Mucosa of rectum (tissue), 2 donors: ENCODE results near the gene MSI1.

Experiments used
- H3K27ac ChIP-seq, 2 donors: one replicate each; pipeline ENCODE4 v1.7.0; 2013; ENCODE audit warnings: inconsistent platforms in 2 of 2, low read depth in 2 of 2, low read length in 2 of 2
- H3K27me3 ChIP-seq, 2 donors: one replicate each; pipeline ENCODE4 v1.7.0; 2013; ENCODE audit warnings: low read length in 2 of 2; ENCODE audit not compliant: control insufficient read depth in 2 of 2, insufficient read depth in 2 of 2
- H3K36me3 ChIP-seq, 2 donors: one replicate each; pipeline ENCODE4 v1.7.0; 2013; ENCODE audit warnings: low read length in 2 of 2; ENCODE audit not compliant: control insufficient read depth in 2 of 2, insufficient read depth in 2 of 2
- H3K4me1 ChIP-seq, 2 donors: one replicate each; pipeline ENCODE4 v1.7.0; 2013; ENCODE audit warnings: low read length in 2 of 2, mild to moderate bottlenecking in 1 of 2; ENCODE audit not compliant: control insufficient read depth in 2 of 2, insufficient read depth in 2 of 2
- H3K4me3 ChIP-seq, 2 donors: one replicate each; pipeline ENCODE4 v1.7.0; 2013; ENCODE audit warnings: low read length in 2 of 2
- H3K9ac ChIP-seq, 2 donors: one replicate each; pipeline ENCODE4 v1.7.0; 2013; ENCODE audit warnings: low read length in 2 of 2, low read depth in 1 of 2, mild to moderate bottlenecking in 1 of 2
- H3K9me3 ChIP-seq, 2 donors: one replicate each; pipeline ENCODE4 v1.7.0; 2013; ENCODE audit warnings: low read length in 2 of 2; ENCODE audit not compliant: control insufficient read depth in 2 of 2
- donor health status: healthy.
- donor health status: Normal muscosa, but diverticular disease.

Gene MSI1

DNA sequence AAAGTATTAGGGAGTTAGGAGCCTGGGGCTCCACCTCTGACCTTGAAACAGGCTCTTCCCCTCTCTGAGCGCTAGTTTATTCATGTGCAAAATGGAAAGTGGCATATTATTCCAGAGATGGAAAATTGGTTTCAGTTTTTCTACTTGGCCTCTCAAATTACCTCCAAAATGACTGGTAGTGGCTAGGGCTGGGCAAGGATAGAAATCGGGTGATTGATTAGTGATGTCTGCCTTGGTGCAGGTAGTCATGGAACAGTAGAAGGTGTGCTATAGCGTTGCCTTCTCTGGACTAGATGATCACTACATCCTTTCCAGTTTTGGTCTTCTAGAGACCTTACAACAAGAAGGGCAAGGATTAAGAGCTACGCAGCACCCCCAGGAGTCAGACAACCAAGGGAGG, 8.6 kb upstream of the MSI1 start:
- peaks cover 0 to 3% of the 10 kb centered on the region in 2 donors for H3K27me3 ChIP-seq
- no peaks in the 10 kb centered on the region for H3K4me1 ChIP-seq
- no peak overlapping the region for H3K27ac ChIP-seq

DNA sequence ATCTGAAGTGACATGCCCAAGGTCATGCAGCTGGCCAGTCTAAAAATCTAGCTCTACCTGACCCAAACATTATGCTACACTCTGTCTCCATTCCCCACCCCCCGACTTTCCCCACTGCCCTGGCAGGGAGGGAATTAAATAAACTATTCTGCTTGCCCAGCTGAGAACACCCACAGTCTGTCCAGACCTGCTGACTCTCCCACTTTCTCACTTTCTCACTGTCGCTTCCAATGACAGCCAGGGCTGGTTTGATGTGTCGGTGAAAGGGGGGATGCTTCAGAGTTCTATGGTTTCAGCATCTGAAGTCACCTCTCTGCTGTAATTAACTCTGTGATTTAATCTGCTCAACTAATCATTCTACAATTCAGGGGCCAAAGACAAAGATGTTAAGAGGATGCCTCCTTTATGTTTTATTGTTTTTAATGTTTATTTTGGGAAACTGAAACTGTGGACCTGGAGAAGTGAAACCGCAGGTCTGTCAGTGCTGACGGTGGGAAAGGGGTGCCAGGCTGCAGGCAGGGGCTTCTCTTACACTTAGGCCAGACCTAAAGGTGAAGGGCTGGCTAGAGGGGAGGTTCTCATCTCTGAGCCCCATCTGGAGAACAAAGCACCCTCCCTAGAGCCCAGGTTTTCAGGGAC, 8.1 kb upstream of the MSI1 start:
- no peak overlapping the region for H3K4me3 ChIP-seq
- no peak overlapping the region for H3K9ac ChIP-seq
- peaks cover 0 to 4% of the 10 kb centered on the region in 2 donors for H3K27me3 ChIP-seq
- H3K9me3 ChIP-seq = no peaks in the 10 kb centered on the region
- no peaks in the 10 kb centered on the region for H3K4me1 ChIP-seq
- no peaks in the 10 kb centered on the region for H3K36me3 ChIP-seq
- H3K27ac ChIP-seq = no peak overlapping the region

More for the DNA sequence above, 8.6 kb upstream of the MSI1 start:
- Histone ChIP-seq H3K36me3 (no peaks in the 10 kb centered on the region), H3K9ac (no peak overlapping the region), H3K4me3 (no peak overlapping the region), H3K9me3 (no peaks in the 10 kb centered on the region)

DNA sequence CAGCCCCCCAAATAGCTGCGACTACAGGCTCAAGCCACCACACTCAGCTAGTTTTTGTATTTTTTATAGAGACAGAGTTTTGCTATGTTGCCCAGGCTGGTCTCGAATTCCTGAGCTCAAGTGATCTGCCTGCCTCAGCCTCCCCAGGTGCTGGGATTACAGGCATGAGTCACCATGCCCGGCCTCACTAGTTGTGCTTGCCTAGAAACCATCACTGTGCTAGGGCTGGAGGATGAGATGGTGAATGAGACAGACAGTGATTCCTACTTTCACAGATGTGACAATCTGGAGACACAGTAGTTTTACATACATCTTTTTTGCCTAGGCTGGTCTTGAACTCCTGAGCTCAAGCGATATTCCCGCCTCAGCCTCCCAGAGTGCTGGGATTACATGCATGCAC, 7.5 kb upstream of the MSI1 start:
- no peaks in the 10 kb centered on the region for H3K9me3 ChIP-seq
- H3K4me3 ChIP-seq = no peak overlapping the region
- peaks cover 4 to 7% of the 10 kb centered on the region in 2 donors for H3K27me3 ChIP-seq
- no peaks in the 10 kb centered on the region for H3K36me3 ChIP-seq
- H3K4me1 ChIP-seq = no peaks in the 10 kb centered on the region
- no peak overlapping the region for H3K9ac ChIP-seq
- no peak overlapping the region for H3K27ac ChIP-seq

DNA sequence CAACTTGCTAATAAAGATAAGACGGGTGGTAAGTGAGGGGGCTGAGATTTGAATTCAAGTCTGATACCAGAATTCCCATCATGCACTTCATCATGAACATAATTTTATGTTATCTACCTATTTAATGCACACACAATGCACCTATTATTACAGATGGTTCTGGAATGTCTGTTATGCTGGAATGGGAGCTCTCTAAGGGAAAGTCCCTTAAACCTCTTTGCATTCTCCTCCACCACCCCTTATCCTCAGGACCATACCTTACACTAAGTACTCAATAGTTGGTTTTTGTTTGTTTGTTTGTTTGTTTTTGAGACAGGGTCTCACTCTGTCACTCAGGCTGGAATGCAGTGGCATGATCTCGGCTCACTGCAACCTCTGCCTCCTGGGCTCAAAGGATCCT, 7.0 kb upstream of the MSI1 start:
- Histone ChIP-seq H3K4me1 (no peaks in the 10 kb centered on the region), H3K9me3 (no peaks in the 10 kb centered on the region), H3K9ac (no peak overlapping the region), H3K4me3 (no peak overlapping the region), H3K36me3 (no peaks in the 10 kb centered on the region), H3K27ac (no peak overlapping the region), H3K27me3 (peaks cover 7 to 11% of the 10 kb centered on the region in 2 donors)

DNA sequence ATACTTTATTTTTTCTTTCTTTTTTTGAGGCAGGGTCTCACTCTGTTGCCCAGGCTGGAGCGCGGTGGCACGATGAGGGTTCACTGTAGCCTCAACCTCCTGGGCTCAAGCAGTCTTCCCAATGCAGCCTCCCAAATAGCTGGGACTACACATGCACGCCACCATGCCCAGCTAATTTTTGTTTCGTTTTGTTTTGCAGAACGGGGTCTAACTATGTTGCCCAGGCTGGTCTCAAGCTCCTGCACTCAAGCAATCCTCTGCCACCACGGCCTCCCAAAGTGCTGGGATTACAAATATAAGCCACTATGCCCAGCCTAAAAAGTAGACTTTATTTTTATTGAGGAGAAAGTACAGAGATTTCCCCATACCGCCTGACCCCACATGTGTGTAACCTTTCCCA, 4.7 kb upstream of the MSI1 start:
- Histone ChIP-seq H3K9ac (no peak overlapping the region), H3K27ac (no peak overlapping the region), H3K4me3 (no peak overlapping the region), H3K36me3 (no peaks in the 10 kb centered on the region), H3K4me1 (no peaks in the 10 kb centered on the region), H3K27me3 (peaks cover 24 to 25% of the 10 kb centered on the region in 2 donors), H3K9me3 (no peaks in the 10 kb centered on the region)

DNA sequence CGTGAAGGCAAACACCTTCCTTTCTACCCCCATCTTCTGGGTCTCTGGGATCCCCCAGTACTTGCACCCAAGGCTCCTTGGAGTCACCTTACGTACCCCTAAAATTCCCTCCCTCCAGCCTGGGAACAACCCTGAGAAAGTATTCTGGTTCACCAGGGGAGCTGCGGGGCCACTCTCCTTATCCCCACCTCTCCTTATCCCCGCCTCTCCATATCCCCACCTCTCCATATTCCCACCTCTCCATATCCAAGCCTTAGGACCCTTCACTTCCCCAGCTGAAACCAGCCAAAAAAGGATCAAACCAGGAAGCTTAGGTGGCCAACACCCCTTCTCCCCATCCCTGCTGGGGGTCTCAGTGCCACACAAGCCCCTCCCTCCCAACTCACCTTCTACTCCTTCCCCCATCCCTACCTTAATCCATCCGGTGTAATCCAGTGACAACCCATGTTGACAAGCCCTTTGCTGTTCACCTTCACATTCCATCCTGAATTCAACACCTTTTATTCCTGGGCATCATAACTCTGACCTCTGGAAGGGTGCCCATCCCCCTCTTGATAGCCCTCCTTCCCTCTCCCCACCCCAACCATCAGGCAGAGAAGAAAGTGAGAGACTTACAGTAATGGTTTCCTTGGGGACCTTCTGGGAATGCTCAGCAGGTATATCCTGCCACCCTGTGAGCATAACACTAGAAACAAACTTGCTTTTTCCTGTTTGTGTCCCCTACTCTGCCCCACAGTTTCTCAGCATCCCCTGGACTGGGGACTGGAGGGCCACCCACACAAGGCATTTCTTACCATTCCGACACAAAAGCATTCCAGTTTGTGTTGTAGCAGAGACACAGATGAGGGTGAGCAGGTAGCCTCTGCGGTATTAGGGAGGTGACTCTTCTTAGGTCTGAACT, 1.6 kb upstream of the MSI1 start:
- Histone ChIP-seq H3K4me1 (peaks cover 17 to 21% of the 10 kb centered on the region in 2 donors), H3K9me3 (no peaks in the 10 kb centered on the region), H3K36me3 (no peaks in the 10 kb centered on the region), H3K9ac (no peak overlapping the region), H3K27me3 (peaks cover 24 to 25% of the 10 kb centered on the region in 2 donors), H3K4me3 (no peak overlapping the region), H3K27ac (no peak overlapping the region)

DNA sequence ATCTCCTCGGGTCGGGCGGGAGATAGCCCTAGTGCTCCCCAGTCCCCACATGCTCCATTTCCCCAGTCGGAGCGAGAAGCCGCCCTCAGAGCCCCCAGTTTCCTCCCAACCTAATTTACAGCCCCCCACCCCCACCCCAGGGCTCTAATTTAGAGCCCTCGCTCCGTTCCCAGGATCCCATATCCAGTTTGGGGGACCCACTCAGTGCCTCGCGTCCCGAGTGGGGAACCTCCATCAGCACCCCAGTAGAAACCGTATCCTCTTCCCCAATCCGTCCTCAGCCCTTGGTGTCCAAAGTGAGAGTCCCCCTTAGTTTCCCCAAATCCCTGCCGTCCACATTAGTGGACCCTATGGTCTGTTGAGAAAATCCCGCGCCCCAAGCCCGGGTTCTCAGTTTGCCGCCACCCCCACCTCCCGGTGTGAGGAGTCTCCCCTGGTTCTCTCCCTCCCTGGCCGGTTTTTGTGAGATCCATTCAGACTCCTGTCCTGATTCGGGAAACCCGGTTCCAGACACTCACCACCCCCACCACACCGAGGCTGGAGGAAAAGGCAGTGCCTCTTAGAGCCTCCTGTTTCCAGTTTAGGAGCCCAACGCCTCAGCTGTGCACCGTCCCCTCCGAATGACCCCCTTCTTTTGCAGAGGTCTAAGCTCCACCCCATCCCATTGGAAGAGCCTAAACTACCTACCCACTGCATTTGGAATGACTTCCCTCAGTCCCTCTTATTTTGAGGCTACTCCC, 809 bp upstream of the MSI1 start:
- H3K27ac ChIP-seq = no peak overlapping the region
- H3K27me3 ChIP-seq = peaks cover 24 to 25% of the 10 kb centered on the region in 2 donors

DNA sequence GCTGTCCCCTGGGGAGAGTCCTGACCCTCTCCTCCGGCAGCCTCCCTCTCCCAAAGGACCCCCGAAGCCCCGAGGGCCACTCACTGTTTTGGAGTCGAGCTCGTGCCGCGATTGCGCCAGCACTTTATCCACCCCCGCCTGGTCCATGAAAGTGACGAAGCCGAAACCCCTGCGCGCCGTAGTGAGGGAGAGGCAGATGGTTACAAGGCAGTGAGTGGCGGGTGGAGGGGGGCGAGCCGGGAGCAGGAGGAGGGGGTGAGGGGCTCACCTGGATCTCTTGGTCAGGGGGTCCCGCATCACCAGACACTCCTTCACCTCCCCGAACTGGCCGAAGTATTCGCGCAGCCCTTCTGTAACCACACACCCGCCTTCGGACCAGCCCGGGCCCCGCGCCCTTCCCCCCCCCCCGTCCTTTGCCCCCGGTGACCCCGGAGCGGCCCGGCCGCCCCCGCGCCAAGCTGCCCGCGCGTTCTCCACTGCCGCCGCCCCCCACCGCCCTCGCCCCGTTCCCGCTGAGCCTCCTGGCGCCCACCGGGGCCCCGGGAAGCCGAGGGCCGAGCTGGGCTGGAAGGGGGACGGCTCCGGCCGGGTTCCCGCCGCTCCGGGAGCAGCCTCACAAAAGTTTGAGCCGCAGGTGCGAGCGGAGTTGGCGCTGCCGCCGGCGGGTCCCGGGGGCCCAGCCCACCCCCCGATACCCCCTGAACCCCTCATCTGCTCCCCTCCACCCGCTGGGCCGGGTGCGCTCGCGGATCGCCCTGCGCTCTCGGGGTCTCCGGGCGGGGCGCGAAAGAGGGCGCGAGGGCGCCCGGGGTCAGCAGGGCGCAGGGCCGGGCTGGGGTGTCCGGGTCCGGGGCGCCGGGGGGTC, 808 bp downstream of the MSI1 start:
- H3K9ac ChIP-seq = peak overlapping the region in 1 of 2 donors; percentile 43
- no peak overlapping the region for H3K27ac ChIP-seq
- peaks cover 24 to 25% of the 10 kb centered on the region in 2 donors for H3K27me3 ChIP-seq
- H3K4me1 ChIP-seq = peaks cover 33 to 38% of the 10 kb centered on the region in 2 donors
- H3K36me3 ChIP-seq = no peaks in the 10 kb centered on the region
- H3K9me3 ChIP-seq = no peaks in the 10 kb centered on the region
- peak overlapping the region; percentile 23 to 44 for H3K4me3 ChIP-seq

More for the DNA sequence above, 809 bp upstream of the MSI1 start:
- Histone ChIP-seq H3K9me3 (no peaks in the 10 kb centered on the region), H3K4me1 (peaks cover 24 to 28% of the 10 kb centered on the region in 2 donors), H3K9ac (no peak overlapping the region), H3K36me3 (no peaks in the 10 kb centered on the region), H3K4me3 (peak overlapping the region; percentile 54 to 57)

DNA sequence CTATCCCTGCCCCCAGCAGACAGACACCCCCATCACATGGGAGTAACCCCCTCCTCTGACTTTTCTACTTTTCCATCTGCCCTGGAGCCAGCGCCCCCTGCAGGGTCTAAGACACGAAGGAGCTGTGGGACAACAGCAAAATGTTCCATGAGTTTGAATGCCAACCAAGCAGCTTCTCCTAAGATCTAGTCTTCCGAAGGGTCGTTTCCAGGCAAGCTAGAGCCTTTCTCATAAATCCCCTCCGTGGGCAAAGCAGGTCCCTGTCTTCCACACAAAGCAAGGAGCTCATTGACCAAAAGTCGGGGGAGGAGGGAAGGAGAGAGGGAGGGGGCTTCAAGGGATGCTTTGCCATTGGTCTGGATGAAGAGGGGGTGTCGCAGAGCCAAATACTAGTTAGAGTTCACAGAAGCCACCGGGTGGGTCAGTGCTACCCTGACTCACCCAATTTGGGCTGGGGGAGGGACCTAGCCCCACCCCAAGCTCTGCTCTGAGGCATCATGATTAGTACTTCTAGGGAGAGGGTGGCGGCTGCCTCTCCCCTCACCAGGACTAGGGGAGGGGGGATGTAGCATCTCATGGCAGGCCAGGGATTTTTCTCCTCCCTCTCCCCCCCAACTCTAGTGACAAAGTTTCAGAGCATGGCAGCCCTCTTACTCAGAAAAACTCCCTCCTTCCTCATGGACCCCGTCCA, 1.6 kb downstream of the MSI1 start:
- Histone ChIP-seq H3K9ac (no peak overlapping the region), H3K4me1 (peaks cover 33 to 42% of the 10 kb centered on the region in 2 donors), H3K9me3 (no peaks in the 10 kb centered on the region), H3K4me3 (peak overlapping the region in 1 of 2 donors; percentile 37), H3K27ac (no peak overlapping the region), H3K36me3 (no peaks in the 10 kb centered on the region), H3K27me3 (peaks cover 21 to 24% of the 10 kb centered on the region in 2 donors)
